Measurements from ENCODE around the gene ASRGL1. TPM values are rescaled to one million over a fixed set of nuclear protein-coding genes. Genes with fewer than 3 reads are reported as not detected.

ASRGL1 gene
- total RNA-seq, 2 experiments from 2014 or later: 6.8 to 10.4 TPM

- POLR2A ChIA-PET: interaction anchor here (0.6 to 1.2 kb wide), 3 partner anchors 113 to 292 kb away, joined by 3 to 4 read pairs (median 4); no protein-coding TSS in a partner anchor
- CTCF ChIA-PET: interaction anchor here (0.8 to 3.4 kb wide), 3 partner anchors 34 to 114 kb away, joined by 3 to 21 read pairs (median 4); no protein-coding TSS in a partner anchor
These were observed 91.8 kb downstream of the ASRGL1 start for GRCh38 chr11:62428871-62429560.

GRCh38 chr11:62430425-62430824, 93.2 kb downstream of the ASRGL1 start:
- ChIA-PET CTCF (no interaction called here), POLR2A (no interaction called here)

DNA sequence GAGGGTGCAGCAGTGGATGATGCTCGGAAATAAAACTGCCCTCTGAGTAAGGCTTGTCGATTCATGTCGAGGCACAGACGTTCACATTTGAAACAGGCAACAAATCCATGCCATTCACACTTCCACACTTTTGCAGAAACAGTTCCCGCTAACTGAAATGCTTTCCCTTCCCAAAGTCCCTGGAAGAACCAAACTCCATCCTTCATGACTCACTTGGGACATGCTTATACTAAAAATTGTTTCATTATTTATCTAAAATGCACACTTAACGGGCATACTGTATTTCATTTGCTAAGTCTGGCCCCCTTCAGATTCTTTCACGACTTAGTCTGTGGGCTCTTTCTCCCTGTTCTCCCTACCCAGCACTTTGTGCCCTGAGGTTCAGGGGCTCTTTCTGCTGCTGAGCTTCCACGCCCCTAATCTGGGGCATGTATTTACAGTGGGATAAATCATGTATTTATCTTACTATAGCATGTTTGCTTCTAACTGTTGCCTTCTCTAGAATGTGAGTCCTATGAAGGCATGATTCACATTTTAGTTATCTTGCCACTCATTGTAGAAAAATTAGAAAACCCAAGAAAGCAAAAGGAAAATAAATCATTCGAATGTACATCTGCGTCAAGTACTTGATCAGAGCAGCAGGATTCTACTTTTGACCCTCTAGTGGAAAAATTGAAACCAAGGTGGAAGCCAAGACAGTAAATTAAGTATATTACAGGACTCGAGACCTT, 94.1 kb downstream of the ASRGL1 start:
- CTCF ChIA-PET: no interaction called here
- POLR2A ChIA-PET: no interaction called here

- ChIA-PET CTCF (interaction anchor here (2.0 kb wide), 1 partner anchor 8 kb away, joined by 7 read pairs; no protein-coding TSS in a partner anchor), POLR2A (no interaction called here)
These were observed 95.4 kb downstream of the ASRGL1 start for GRCh38 chr11:62432695-62433094.

DNA sequence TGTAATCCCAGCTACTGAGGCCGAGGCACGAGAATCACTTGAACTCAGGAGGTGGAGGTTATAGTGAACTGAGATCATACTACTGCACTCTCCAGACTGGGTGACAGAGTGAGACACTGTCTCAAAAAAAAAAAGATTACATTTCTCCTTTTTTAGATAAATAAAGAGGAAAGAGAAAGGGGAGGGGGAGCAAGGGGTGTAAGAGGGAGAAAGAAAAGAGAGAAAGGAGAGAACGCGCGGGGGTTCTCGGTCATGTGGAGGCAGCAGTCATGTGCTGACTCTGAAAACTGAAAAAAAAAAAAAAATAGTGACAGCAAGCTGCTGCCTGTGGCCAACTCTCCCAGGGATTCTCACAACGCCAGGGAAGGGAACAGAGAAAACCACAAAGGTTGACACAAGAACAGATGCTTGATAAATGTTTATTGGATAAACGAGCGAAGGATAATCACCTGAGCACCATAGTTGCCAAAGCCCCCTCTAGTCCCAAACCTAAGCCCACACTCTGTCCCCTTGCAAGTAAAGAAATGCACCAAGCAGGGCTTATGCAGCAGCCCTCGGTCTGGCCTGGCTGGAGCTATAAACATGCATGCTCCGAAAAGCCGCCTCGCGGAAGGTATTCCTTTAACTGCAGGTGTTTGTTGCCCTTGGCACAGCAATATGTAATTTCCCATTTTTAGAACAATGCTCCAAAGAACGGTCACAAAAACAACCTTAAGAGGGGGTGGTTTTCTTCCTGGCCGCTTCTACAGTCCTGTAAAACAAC, 96.1 kb downstream of the ASRGL1 start:
- POLR2A ChIA-PET: interaction anchor here (0.6 kb wide), 1 partner anchor 95 kb away, joined by 3 read pairs; no protein-coding TSS in a partner anchor

GRCh38 chr11:62433904-62434276, 96.6 kb downstream of the ASRGL1 start:
- CTCF ChIA-PET: interaction anchor here (2.0 kb wide), 1 partner anchor 9 kb away, joined by 7 read pairs; no protein-coding TSS in a partner anchor
- POLR2A ChIA-PET: interaction anchor here (0.6 kb wide), 1 partner anchor 95 kb away, joined by 3 read pairs; no protein-coding TSS in a partner anchor

More for the DNA sequence above, 96.1 kb downstream of the ASRGL1 start:
- CTCF ChIA-PET: interaction anchor here (2.0 kb wide), 1 partner anchor 9 kb away, joined by 7 read pairs; no protein-coding TSS in a partner anchor

DNA sequence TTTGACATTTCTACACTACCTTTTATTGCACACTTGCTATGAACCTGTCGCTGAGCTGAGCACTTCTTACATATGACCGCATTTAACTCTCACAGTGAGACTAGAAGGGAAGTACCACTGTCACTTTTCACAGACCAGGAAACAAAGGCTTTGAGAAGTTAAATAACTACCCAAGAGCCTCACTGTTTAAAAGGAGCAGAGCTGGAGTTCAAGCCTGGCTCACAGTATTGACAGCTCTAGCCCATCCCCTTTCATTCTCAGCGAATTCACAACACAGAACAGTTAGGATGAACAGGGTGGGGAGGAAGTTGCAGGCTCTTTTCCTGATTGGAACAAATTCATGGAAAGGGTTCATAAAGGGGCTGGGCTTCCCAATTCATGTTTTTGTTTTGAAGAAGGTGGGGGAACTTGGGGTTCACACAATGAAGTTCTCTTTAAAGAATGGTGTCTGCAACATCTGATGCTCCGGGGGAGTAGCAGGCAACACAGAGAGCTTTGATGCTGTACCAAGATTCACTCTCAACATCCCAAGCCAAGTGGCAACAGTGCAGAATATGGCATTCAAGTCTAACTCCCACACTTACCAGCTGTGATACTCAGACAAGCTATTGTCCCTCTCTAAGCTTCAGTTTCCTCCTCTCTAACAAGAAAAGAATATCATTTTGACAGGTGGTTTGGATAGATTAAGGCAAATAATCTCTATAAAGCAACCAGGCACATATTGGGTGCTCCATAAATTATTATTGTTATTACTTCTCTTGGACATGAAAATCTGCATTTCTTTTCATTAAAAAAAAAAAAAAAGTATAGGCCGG, 98.8 kb downstream of the ASRGL1 start:
- ChIA-PET POLR2A (no interaction called here), CTCF (no interaction called here)

DNA sequence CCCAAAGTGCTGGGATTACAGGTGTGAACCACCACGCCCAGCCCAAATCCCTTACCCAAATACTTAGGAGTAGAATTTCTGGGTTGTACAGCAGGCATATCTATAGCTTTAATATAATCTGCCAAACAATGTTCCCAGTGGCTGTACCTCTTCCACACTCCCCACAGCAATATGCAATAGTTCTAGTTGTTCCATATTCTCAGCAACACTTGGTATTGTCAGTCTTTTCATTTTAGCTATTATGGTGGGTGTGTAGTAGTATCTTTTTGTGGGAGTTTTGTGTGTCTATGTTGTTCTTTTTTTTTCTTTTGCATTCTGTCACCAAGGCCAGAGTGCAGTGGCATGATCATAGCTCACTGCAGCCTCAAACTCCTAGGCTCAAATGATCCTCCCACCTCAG, 100.4 kb downstream of the ASRGL1 start:
- CTCF ChIA-PET: interaction anchor here (0.7 kb wide), 1 partner anchor 47 kb away, joined by 3 read pairs; no protein-coding TSS in a partner anchor
- POLR2A ChIA-PET: no interaction called here

DNA sequence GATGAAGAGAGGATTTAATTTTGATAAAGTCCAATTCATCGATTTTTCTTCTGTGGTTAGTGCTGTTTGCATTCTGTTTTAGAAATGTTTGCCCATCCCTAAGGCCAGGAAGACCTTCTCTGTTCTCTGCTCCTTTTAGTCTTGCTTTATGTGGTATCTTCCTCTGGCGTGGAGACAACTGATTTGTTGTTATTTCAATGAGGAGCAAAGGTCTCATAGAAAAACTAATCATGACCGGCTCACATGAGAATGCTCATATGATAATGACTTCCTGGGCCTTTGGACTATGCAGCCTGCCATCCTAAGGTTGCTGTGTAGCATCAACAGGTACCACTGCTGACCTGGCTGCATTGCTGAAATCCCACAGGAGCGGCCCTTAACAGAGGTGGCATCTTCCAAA, 101.4 kb downstream of the ASRGL1 start:
- CTCF ChIA-PET: no interaction called here

GRCh38 chr11:62439785-62440602, 102.7 kb downstream of the ASRGL1 start:
- ChIA-PET CTCF (interaction anchor here (1.0 kb wide), 1 partner anchor 15 kb away, joined by 4 read pairs; no protein-coding TSS in a partner anchor), POLR2A (no interaction called here)

More for the DNA sequence above, 101.4 kb downstream of the ASRGL1 start:
- POLR2A ChIA-PET: interaction anchor here (0.7 kb wide), 1 partner anchor 37 kb away, joined by 4 read pairs; no protein-coding TSS in a partner anchor

Other genes starting within 250 kb of the ASRGL1 start
- gene INCENP, start 213.4 kb upstream of the ASRGL1 start, total RNA-seq: 10 to 100 TPM; 81.8 to 84.0 TPM
- gene SCGB1D1, start 147.2 kb upstream of the ASRGL1 start, total RNA-seq: not detected
- not detected for gene SCGB2A1, start 128.8 kb upstream of the ASRGL1 start, total RNA-seq
- gene SCGB1D2, start 95.2 kb upstream of the ASRGL1 start, total RNA-seq: not detected
- gene SCGB2A2, start 67.3 kb upstream of the ASRGL1 start, total RNA-seq: not detected
- not detected for gene SCGB1D4, start 38.4 kb upstream of the ASRGL1 start, total RNA-seq
- gene SCGB1A1, start 81.6 kb downstream of the ASRGL1 start, total RNA-seq: not detected
- 10 to 100 TPM; 70.7 to 75.1 TPM for gene AHNAK, start 209.4 kb downstream of the ASRGL1 start, total RNA-seq
- gene EEF1G, start 236.4 kb downstream of the ASRGL1 start, total RNA-seq: 1,000 to 10,000 TPM; 1,860 to 1,862 TPM